Nephron progenitor cell (in vitro differentiated cells): ENCODE data around the gene THSD7A.

Experiments
- DNase-seq: peaks from one replicate; pipeline ENCODE4 v3.0.0; 2021
- H3K27ac Mint-ChIP-seq: 2 replicates; pipeline ENCODE4 v1.8.0; 2021; ENCODE audit warnings: mild to moderate bottlenecking, moderate library complexity, mixed read lengths
- H3K27me3 Mint-ChIP-seq: 2 replicates; pipeline ENCODE4 v1.8.0; 2021; ENCODE audit warnings: mild to moderate bottlenecking, low read depth, mixed read lengths; ENCODE audit not compliant: poor library complexity
- H3K36me3 Mint-ChIP-seq: 2 replicates; pipeline ENCODE4 v1.8.0; 2021; ENCODE audit warnings: low read depth, mixed read lengths
- H3K4me1 Mint-ChIP-seq: 2 replicates; pipeline ENCODE4 v1.8.0; 2021; ENCODE audit warnings: mixed read lengths
- H3K4me3 Mint-ChIP-seq: 2 replicates; pipeline ENCODE4 v1.8.0; 2021; ENCODE audit warnings: mild to moderate bottlenecking, moderate library complexity, mixed read lengths
- H3K9me3 Mint-ChIP-seq: 2 replicates; pipeline ENCODE4 v1.8.0; 2021; ENCODE audit warnings: mild to moderate bottlenecking, moderate library complexity, mixed read lengths
- TF ChIP-seq, protein P1 (sequence below): fragments of 200-600 bp; sonication (generic); IDR thresholded peaks from 2 replicates; pipeline ENCODE4 v1.5.0; 2021; ENCODE audit warnings: antibody characterized with exemption

Gene THSD7A, protein sequence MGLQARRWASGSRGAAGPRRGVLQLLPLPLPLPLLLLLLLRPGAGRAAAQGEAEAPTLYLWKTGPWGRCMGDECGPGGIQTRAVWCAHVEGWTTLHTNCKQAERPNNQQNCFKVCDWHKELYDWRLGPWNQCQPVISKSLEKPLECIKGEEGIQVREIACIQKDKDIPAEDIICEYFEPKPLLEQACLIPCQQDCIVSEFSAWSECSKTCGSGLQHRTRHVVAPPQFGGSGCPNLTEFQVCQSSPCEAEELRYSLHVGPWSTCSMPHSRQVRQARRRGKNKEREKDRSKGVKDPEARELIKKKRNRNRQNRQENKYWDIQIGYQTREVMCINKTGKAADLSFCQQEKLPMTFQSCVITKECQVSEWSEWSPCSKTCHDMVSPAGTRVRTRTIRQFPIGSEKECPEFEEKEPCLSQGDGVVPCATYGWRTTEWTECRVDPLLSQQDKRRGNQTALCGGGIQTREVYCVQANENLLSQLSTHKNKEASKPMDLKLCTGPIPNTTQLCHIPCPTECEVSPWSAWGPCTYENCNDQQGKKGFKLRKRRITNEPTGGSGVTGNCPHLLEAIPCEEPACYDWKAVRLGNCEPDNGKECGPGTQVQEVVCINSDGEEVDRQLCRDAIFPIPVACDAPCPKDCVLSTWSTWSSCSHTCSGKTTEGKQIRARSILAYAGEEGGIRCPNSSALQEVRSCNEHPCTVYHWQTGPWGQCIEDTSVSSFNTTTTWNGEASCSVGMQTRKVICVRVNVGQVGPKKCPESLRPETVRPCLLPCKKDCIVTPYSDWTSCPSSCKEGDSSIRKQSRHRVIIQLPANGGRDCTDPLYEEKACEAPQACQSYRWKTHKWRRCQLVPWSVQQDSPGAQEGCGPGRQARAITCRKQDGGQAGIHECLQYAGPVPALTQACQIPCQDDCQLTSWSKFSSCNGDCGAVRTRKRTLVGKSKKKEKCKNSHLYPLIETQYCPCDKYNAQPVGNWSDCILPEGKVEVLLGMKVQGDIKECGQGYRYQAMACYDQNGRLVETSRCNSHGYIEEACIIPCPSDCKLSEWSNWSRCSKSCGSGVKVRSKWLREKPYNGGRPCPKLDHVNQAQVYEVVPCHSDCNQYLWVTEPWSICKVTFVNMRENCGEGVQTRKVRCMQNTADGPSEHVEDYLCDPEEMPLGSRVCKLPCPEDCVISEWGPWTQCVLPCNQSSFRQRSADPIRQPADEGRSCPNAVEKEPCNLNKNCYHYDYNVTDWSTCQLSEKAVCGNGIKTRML (N-terminal part only)

DNA sequence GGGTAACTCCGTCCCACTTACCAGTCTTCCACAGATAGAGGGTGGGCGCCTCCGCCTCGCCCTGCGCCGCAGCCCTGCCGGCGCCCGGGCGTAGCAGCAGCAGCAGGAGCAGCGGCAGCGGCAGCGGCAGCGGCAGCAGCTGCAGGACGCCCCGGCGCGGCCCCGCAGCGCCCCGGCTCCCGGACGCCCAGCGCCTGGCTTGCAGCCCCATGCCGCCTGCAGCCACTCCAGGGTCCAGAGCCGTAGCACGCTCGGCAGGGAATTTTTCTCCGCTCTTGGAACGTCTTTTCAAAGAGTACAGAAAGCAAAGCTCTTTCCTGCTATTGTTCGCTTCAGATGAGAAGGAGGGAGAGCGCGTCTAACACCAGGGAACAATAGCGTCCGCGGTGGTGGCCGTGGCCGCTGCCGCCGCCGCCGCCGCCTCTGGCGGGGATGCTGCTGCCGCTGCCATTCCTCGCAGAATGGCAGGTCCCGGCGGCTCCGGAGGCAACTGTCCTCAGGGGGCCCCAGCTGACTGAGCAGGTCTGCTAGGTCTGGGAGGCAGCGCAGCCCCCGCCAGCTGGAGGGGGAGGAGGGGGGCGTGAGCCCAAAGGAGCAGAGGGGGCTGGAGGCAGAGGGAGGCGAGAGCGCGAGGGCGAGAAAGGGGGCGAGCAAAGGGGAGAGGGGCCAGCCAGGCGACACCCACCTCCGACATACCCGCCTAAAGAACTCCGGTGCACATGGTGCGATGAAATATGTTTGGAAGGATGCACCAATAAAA, at the start of gene THSD7A:
THSD7A (minus strand) TSS at position 463 of the 760 bp plus-strand sequence; CDS start at position 211, 252 bp downstream.
- Mint-ChIP-seq H3K27ac (no peak within 1 kb of the TSS), H3K36me3 (no peaks in the 10 kb centered on the region), H3K9me3 (peaks cover 4% of the 10 kb centered on the region), H3K27me3 (peaks cover 17% of the 10 kb centered on the region), H3K4me1 (peaks cover 38% of the 10 kb centered on the region), H3K4me3 (peak within 1 kb of the TSS; percentile 89)
- TF ChIP-seq, protein P1, sequence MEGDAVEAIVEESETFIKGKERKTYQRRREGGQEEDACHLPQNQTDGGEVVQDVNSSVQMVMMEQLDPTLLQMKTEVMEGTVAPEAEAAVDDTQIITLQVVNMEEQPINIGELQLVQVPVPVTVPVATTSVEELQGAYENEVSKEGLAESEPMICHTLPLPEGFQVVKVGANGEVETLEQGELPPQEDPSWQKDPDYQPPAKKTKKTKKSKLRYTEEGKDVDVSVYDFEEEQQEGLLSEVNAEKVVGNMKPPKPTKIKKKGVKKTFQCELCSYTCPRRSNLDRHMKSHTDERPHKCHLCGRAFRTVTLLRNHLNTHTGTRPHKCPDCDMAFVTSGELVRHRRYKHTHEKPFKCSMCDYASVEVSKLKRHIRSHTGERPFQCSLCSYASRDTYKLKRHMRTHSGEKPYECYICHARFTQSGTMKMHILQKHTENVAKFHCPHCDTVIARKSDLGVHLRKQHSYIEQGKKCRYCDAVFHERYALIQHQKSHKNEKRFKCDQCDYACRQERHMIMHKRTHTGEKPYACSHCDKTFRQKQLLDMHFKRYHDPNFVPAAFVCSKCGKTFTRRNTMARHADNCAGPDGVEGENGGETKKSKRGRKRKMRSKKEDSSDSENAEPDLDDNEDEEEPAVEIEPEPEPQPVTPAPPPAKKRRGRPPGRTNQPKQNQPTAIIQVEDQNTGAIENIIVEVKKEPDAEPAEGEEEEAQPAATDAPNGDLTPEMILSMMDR: no peak
- DNase-seq: peak; percentile 79

DNA sequence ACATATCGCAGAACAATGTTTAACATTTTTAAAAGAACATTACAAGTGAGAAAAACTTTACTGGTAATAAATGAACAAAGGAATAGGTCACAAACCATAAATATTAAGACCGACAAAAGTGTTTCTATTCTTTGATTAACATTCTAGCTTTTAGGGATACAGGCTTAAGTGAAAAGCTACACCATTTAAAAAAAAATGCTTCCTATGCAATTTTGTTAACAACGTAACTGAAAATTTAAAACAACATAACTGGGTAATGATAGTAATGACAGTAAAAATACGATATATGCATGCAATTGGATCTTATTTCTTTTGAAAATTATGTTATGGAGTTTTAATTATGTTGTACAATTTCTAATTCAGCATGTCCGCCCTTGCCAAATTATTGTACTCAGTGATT, 49.7 kb upstream of the THSD7A start:
- TF ChIP-seq, protein P1: no peak
- no peaks in the 10 kb centered on the region for H3K4me1 Mint-ChIP-seq
- no peak overlapping the region for H3K27ac Mint-ChIP-seq
- peaks cover 6% of the 10 kb centered on the region for H3K9me3 Mint-ChIP-seq
- no peak overlapping the region for H3K4me3 Mint-ChIP-seq
- peaks cover 3% of the 10 kb centered on the region for H3K27me3 Mint-ChIP-seq
- DNase-seq: no peak
- H3K36me3 Mint-ChIP-seq: no peaks in the 10 kb centered on the region

DNA sequence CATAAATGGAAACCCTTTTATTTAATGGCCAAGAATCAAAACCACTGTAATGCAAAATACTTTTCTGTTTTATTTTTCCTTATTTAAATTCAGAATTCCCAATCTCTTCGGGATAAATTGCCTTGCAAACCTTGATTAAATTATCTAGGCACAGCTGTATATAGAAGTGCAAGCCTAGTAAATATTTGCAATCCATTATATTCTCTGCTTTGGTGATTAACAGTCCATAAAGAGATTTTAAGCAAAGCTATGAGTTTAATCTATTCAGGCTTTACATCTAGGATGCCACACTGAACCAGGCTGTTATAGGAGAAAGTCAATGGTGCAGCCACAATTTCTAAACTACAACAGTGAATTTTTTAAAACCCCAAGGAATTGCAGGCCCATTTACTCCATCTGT, 43.6 kb upstream of the THSD7A start:
- TF ChIP-seq, protein P1: no peak
- Mint-ChIP-seq H3K9me3 (peaks cover 6% of the 10 kb centered on the region), H3K27ac (no peak overlapping the region), H3K4me3 (no peak overlapping the region), H3K4me1 (no peaks in the 10 kb centered on the region), H3K36me3 (no peaks in the 10 kb centered on the region), H3K27me3 (peaks cover 3% of the 10 kb centered on the region)
- DNase-seq: no peak

DNA sequence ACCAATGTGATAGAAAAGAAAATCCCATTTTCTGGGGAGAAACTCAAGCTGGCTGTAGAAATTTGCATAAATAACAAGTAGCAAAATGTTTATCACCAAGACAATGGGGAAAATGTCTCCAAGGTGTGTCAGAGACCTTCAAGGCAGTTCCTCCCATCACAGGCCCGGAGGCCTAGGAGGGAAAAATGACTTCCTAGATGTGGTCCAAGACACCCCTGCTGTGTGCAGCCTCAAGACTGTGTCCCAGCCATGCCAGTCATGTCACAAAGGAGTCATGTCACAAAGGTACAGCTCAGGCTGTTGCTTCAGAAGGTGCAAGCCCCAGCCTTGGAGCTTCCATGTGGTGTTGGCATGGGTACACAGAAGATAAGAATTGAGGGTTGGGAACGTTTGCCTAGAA, 33.7 kb upstream of the THSD7A start:
- H3K27me3 Mint-ChIP-seq: peaks cover 7% of the 10 kb centered on the region

More for the DNA sequence above, 33.7 kb upstream of the THSD7A start:
- DNase-seq: no peak
- H3K27ac Mint-ChIP-seq: no peak overlapping the region
- peaks cover 14% of the 10 kb centered on the region for H3K9me3 Mint-ChIP-seq
- H3K4me3 Mint-ChIP-seq: no peak overlapping the region
- TF ChIP-seq, protein P1: no peak
- no peaks in the 10 kb centered on the region for H3K4me1 Mint-ChIP-seq
- no peaks in the 10 kb centered on the region for H3K36me3 Mint-ChIP-seq
